ENCODE measurements around the gene MBLAC2.
A peak's percentile ranks its signal among the peaks of the same experiment; 100 is the strongest.

Gene MBLAC2

GRCh38 chr5:90461288-90461687 is 13.3 kb downstream of the MBLAC2 start:
- no peak for DNase-seq (ENCODE audit: low spot score)

GRCh38 chr5:90446961-90447360 is 27.6 kb downstream of the MBLAC2 start:
- peak; percentile 48 for DNase-seq (ENCODE audit: low spot score)

- no peak for DNase-seq (ENCODE audit: low spot score)
Measured at GRCh38 chr5:90440644-90441043, 33.9 kb downstream of the MBLAC2 start.

DNA sequence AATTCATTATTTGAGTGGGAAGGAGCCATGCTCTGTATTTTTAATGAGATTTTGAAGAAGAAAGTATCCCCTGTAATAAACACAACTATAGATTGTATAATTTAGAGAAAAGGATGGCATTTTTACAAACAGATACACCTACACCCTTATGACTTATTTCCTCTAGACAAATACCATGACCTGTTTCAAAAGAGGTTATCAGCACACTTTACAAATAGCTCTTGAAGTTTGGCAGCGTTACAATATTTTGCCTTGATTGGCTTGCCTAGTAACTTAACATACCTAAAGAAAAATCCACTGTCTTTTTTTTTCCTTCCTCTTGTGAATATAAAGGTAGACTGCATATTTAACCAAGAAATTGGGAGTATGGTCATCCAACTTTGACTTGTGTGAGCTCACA is 36.5 kb downstream of the MBLAC2 start:
- no peak for DNase-seq (ENCODE audit: low spot score)

GRCh38 chr5:90437663-90438062 is 36.9 kb downstream of the MBLAC2 start:
- DNase-seq (ENCODE audit: low spot score), result no peak

- peak; percentile 40 for DNase-seq (ENCODE audit: low spot score)
Measured at GRCh38 chr5:90434116-90434714, 40.4 kb downstream of the MBLAC2 start.

DNA sequence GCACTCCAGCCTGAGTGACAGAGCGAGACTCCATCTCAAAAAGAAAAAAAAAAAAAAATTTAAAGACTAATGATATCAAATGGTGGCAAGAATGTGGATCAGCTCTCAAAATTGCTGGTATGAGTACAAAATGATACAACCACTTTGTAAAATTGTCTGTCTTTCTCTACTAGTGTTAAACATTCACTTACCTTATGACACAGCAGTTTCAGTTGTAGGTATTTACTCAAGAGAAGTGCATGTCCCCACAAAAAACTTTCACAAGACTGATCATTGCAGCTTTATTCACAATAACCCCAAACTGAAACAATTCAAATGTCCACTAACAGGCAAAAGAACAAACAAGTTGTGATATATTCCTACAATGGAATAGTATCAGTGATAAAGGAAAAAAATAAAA is 50.3 kb downstream of the MBLAC2 start:
- no peak for DNase-seq (ENCODE audit: low spot score)

GRCh38 chr5:90421136-90421535 is 53.4 kb downstream of the MBLAC2 start:
- peak; percentile 12 for DNase-seq (ENCODE audit: low spot score)

DNA sequence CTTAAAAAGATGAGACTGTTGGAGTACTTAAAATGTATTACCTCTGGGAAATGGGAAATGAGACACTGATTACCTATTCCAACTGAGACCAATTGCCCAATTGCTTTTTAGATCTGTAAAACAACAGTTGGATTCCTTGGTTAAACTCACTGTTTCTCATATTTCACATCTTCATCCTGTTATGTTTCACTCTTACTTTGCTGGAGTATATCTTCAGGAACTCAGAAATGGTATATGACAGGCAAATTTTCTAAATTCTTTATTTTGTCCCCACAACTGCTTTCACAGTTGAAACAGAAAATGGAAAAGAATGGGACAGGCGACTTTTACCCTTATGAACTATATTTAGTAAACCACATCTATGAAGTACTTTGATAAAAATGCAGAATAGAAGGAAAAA is 56.4 kb downstream of the MBLAC2 start:
- DNase-seq (ENCODE audit: low spot score), result no peak

DNA sequence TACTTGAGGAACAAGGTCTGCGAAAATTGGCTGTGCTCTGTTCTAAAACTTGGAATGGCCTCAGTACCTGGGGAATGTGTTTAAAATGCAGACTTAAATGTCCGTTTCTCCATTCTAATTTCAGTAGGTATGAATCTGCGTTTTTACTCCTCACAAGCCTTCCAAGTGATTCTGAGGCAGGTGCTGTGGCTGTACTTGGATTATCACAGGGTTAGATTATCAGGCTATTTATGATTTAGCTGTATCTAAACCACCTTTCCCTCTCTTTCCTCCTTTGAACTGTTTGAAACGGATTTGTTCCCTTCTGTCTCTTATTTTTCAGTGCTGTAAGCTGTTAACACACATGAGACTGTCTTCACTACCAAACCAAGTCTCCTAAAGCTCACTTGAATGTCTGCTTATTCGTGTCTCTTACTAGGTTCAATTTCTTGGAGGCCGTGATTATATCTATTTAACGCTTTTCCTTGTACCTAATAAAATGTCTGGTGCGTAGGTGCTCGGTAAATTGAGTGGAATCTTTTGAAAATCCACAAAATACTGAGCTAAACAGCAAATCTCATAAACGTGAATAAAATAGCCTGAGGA is 64.3 kb downstream of the MBLAC2 start:
- no peak for DNase-seq (ENCODE audit: low spot score)

DNA sequence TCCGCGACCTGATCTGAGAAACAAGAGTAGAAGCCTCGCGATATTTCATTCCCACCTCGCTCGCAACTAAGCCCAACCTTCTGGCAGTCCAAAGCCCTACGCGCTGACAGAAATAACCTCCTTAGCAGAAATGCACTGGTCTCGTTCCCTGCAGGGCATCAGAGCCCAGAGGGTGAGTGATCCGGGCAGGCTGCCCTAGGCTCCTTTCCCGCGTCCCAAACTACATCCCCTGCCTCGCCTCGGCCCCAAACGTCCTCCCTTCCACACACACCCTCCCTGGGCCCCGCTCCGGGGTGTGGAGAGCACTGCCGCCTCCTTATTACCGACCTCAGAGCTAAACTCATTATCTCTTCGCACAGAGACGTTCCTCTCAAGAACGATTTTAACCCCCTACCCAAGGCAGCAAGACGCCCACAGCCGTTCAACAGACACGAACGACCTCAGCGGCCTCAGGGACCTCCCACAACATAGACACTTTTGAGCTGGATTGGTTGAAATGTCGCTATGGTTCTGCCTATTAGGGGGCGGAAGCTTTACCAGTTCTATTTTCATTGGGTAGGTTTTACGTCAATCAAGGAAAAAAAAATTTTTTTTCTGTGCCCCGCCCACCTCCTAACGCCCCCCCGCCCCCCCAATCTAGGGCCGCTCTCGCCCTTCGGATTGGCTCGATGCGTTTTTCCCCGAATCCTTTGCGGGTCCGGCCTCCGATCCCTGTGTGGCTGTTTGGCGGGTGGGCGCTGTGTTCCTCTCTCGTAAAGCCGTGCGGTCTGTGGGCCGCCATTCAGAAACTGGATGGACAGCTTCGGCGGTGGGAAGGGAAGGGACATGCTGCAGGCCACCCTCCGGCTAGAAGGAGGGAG is 65.0 kb downstream of the MBLAC2 start, which contains the start of gene CETN3:
Gene CETN3 (minus strand): TSS at position 439 of the 860 bp plus-strand sequence. CDS start 95 bp downstream, at position 344.
- DNase-seq (ENCODE audit: low spot score), result peak; percentile 95

DNA sequence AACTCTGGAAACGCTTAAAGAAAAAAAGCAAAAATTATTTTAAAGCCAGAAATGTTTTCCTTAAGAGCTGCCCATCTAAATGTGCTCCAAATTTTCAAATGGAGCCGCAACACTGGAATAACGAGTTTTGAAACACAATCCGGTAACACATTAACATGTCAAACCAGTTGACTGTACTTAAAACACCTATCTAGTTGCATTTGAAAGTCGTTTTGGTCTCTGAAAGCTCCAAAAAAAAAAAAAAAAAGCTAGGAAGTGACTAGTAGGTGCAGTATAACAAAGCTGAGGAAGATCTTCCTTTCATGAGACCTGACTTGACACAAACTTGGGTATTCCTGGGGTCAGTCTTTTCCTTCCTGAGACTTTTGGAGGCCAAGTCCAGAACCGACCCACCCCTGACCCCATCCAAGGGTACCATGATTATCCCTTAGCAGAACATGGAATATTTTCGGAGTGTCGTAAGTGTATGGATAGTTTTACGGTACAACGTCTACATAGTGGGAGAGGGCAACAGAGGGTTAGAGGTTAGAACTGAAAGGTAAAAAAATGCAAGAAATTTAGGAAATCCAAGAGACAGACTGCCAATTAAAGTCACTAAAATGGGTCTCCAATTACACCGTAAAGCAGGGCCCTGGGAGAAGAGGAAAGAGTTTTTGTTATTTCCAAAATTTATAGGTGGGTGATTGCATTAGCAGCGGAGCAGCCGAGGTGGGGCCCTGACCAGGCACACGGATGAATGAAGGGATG is 65.8 kb downstream of the MBLAC2 start:
- no peak for DNase-seq (ENCODE audit: low spot score)

All from AG20443 (cell line).